Liver (tissue), 9 donors: ENCODE results near the gene CHML. TPM values are rescaled to one million over a fixed set of nuclear protein-coding genes. Genes with fewer than 3 reads are reported as not detected.

Experiments used
- DNase-seq: peaks from one replicate; pipeline ENCODE4 v3.0.0-alpha.2; 2017; ENCODE audit warnings: low spot score
- H3K27ac ChIP-seq, 2 donors: one replicate each; pipeline ENCODE4 v1.7.0; 2013; ENCODE audit warnings: inconsistent platforms in 2 of 2, low read length in 2 of 2, control low read depth in 1 of 2, low read depth in 1 of 2, mild to moderate bottlenecking in 1 of 2
- H3K27me3 ChIP-seq, 4 donors: one replicate each; pipeline versions ENCODE4 v1.6.1 to v1.7.0; 2013; ENCODE audit warnings: low read length in 3 of 4, inconsistent platforms in 1 of 4, mild to moderate bottlenecking in 1 of 4, moderate library complexity in 1 of 4; ENCODE audit not compliant: control insufficient read depth in 4 of 4, insufficient read depth in 4 of 4
- H3K36me3 ChIP-seq, 4 donors: one replicate each; pipeline versions ENCODE4 v1.6.1 to v1.7.0; 2013; ENCODE audit warnings: low read length in 3 of 4, mild to moderate bottlenecking in 3 of 4, low read depth in 1 of 4, moderate library complexity in 1 of 4; ENCODE audit not compliant: control insufficient read depth in 4 of 4, insufficient read depth in 3 of 4
- H3K4me1 ChIP-seq, 4 donors: one replicate each; pipeline versions ENCODE4 v1.6.1 to v1.7.0; 2013; ENCODE audit warnings: low read length in 3 of 4, mild to moderate bottlenecking in 3 of 4, moderate library complexity in 1 of 4; ENCODE audit not compliant: control insufficient read depth in 4 of 4, insufficient read depth in 4 of 4
- H3K4me3 ChIP-seq, 3 donors: one replicate each; pipeline versions ENCODE4 v1.6.1 to v1.7.0; 2013; ENCODE audit warnings: low read length in 3 of 3, control low read depth in 1 of 3, low read depth in 1 of 3, mild to moderate bottlenecking in 1 of 3
- H3K9ac ChIP-seq, 2 donors: one replicate each; pipeline ENCODE4 v1.7.0; 2013; ENCODE audit warnings: low read length in 2 of 2, mild to moderate bottlenecking in 2 of 2, moderate library complexity in 2 of 2, control low read depth in 1 of 2, low read depth in 1 of 2
- H3K9me3 ChIP-seq, 4 donors: one replicate each; pipeline versions ENCODE4 v1.6.1 to v1.7.0; 2013; ENCODE audit warnings: low read length in 3 of 4; ENCODE audit not compliant: control insufficient read depth in 4 of 4
- CTCF ChIP-seq: fragments of 150-350 bp; IDR thresholded peaks from 2 replicates; pipeline ENCODE4 v1.5.1; 2017; ENCODE audit warnings: improper control_type of control experiment, low read depth, low read length; ENCODE audit not compliant: missing input control
- EGR1 ChIP-seq, 2 donors: IDR thresholded peaks; 2 replicates each; pipeline ENCODE4 v1.6.1; 2016 to 2018; ENCODE audit warnings: antibody characterized with exemption in 2 of 2, low read depth in 2 of 2
- FOXA1 ChIP-seq: IDR thresholded peaks from 2 replicates; pipeline ENCODE4 v1.6.1; 2016; ENCODE audit warnings: antibody characterized with exemption
- FOXA2 ChIP-seq: IDR thresholded peaks from 2 replicates; pipeline ENCODE4 v1.6.1; 2016; ENCODE audit warnings: antibody characterized with exemption
- GABPA ChIP-seq, 2 donors: IDR thresholded peaks in 1 of 2; conservative IDR thresholded peaks in 1 of 2; 2 replicates each; pipeline ENCODE4 v1.6.1; 2016; ENCODE audit warnings: antibody characterized with exemption in 2 of 2, mild to moderate bottlenecking in 1 of 2, moderate library complexity in 1 of 2
- HNF4A ChIP-seq, 2 donors: conservative IDR thresholded peaks; 2 replicates each; pipeline ENCODE4 v1.6.1; 2016; ENCODE audit warnings: antibody characterized with exemption in 2 of 2, mild to moderate bottlenecking in 2 of 2
- HNF4G ChIP-seq: IDR thresholded peaks from 2 replicates; pipeline ENCODE4 v1.6.1; 2016; ENCODE audit warnings: antibody characterized with exemption
- JUND ChIP-seq, 2 donors: IDR thresholded peaks; 2 replicates each; pipeline ENCODE4 v1.6.1; 2016; ENCODE audit warnings: antibody characterized with exemption in 2 of 2
- NR2F2 ChIP-seq: IDR thresholded peaks from 2 replicates; pipeline ENCODE4 v1.6.1; 2016; ENCODE audit warnings: antibody characterized with exemption
- REST ChIP-seq: IDR thresholded peaks from 2 replicates; pipeline ENCODE4 v1.6.1; 2016; ENCODE audit warnings: antibody characterized with exemption, mild to moderate bottlenecking
- SP1 ChIP-seq: IDR thresholded peaks from 2 replicates; pipeline ENCODE4 v1.6.1; 2018; ENCODE audit warnings: antibody characterized with exemption, mild to moderate bottlenecking
- TAF1 ChIP-seq: conservative IDR thresholded peaks from 2 replicates; pipeline ENCODE4 v1.6.1; 2016; ENCODE audit warnings: antibody characterized with exemption, mild to moderate bottlenecking
- YY1 ChIP-seq: IDR thresholded peaks from 2 replicates; pipeline ENCODE4 v1.6.1; 2016; ENCODE audit warnings: antibody characterized with exemption, mild to moderate bottlenecking
- WGBS: extraction: QIAGEN DNeasy Blood & Tissue Kit; methylation state at CpG from one replicate; pipeline ENCODE4 v1.1.7; 2013; 5-methylcytosine and 5-hydroxymethylcytosine counted together
- polyA plus RNA-seq, 2 donors: library from polyadenylated mRNA; stranded (reverse) in 1 of 2; unstranded in 1 of 2; fragments of 200-250 nt in 1 of 2; fragments of >200 nt in 1 of 2; fragmentation: Nextera tagmentation in 1 of 2; extraction: Ambion mirVana in 1 of 2; gene quantifications; one replicate each; pipeline versions ENCODE4 v1.2.1 to v1.2.3, GENCODE V29; 2013 to 2015
- total RNA-seq, 2 donors: library from RNA; depleted of rRNA; stranded (reverse); fragments of >200 nt; gene quantifications; one replicate each; pipeline ENCODE4 v1.2.3, GENCODE V29; 2014
- TF ChIP-seq, protein P1 (sequence below): IDR thresholded peaks from 2 replicates; pipeline ENCODE4 v1.6.1; 2016; ENCODE audit warnings: antibody characterized with exemption
- TF ChIP-seq, protein P2 (sequence below): IDR thresholded peaks from 2 replicates; pipeline ENCODE4 v1.6.1; 2016; ENCODE audit warnings: antibody characterized with exemption
- donor health status: healthy.
- donor health status: healthy.
- donor health status: healthy.
- donor health status: healthy.
- donor health status: healthy.

The CHML gene
- total and polyA plus RNA-seq, 4 donors, result 0.53 to 8.1 (median 3.3) TPM

- TF ChIP-seq NR2F2 (no peak), JUND (IDR thresholded peaks at IDR 0.05) (no peak), FOXA2 (no peak)
Observed at GRCh38 chr1:241652012-241652411, 11.8 kb upstream of the CHML start, which contains the start of gene WDR64 (continued).

GRCh38 chr1:241648159-241648558, 8.0 kb upstream of the CHML start:
- H3K9ac ChIP-seq, result no peak overlapping the region
- no peak overlapping the region for H3K4me3 ChIP-seq
- TF ChIP-seq JUND (IDR thresholded peaks at IDR 0.05) (no peak), HNF4G (no peak), EGR1 (IDR thresholded peaks at IDR 0.05; ENCODE audit: low read depth in 2 of 2) (no peak), YY1 (no peak), CTCF (no peak), NR2F2 (no peak), FOXA2 (no peak), REST (no peak), FOXA1 (no peak), TAF1 (no peak), SP1 (no peak), HNF4A (conservative IDR thresholded peaks at IDR 0.05) (no peak), GABPA (IDR thresholded peaks at IDR 0.05 in 1 of 2, conservative IDR thresholded peaks at IDR 0.05 in 1 of 2) (no peak)
- TF ChIP-seq, protein P1, sequence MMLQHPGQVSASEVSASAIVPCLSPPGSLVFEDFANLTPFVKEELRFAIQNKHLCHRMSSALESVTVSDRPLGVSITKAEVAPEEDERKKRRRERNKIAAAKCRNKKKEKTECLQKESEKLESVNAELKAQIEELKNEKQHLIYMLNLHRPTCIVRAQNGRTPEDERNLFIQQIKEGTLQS, result no peak
- TF ChIP-seq, protein P2, sequence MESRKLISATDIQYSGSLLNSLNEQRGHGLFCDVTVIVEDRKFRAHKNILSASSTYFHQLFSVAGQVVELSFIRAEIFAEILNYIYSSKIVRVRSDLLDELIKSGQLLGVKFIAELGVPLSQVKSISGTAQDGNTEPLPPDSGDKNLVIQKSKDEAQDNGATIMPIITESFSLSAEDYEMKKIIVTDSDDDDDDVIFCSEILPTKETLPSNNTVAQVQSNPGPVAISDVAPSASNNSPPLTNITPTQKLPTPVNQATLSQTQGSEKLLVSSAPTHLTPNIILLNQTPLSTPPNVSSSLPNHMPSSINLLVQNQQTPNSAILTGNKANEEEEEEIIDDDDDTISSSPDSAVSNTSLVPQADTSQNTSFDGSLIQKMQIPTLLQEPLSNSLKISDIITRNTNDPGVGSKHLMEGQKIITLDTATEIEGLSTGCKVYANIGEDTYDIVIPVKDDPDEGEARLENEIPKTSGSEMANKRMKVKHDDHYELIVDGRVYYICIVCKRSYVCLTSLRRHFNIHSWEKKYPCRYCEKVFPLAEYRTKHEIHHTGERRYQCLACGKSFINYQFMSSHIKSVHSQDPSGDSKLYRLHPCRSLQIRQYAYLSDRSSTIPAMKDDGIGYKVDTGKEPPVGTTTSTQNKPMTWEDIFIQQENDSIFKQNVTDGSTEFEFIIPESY, result no peak
- no peaks in the 10 kb centered on the region for H3K36me3 ChIP-seq
- H3K4me1 ChIP-seq, result no peaks in the 10 kb centered on the region
- WGBS, result 87% methylated on average over 1 of the region's 1 CpG
- H3K27me3 ChIP-seq, result no peaks in the 10 kb centered on the region
- H3K27ac ChIP-seq, result no peak overlapping the region
- DNase-seq, result no peak
- no peaks in the 10 kb centered on the region for H3K9me3 ChIP-seq

DNA sequence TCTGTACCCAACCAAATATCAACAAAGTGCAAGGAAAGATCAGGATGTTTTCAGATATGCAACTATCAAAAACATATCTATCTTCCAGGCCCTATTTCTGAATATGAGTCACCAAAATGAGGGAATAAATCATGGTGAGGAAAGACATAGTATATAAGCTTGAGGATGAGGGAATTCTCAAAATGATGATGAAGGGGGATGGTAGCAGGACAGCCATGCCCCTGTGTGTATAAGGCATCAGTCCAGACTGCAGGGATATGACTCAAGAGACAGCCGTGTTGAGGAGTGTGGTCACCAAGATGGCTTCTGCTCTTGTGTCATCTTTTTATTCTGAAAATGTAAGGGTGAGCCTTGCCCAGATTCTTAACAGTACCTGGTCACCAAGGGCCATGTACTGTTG, 7.5 kb upstream of the CHML start:
- DNase-seq, result no peak
- no peak overlapping the region for H3K9ac ChIP-seq
- no peaks in the 10 kb centered on the region for H3K9me3 ChIP-seq
- H3K4me1 ChIP-seq, result no peaks in the 10 kb centered on the region
- no peaks in the 10 kb centered on the region for H3K36me3 ChIP-seq
- TF ChIP-seq FOXA2, result no peak
- no peak overlapping the region for H3K27ac ChIP-seq
- H3K27me3 ChIP-seq, result no peaks in the 10 kb centered on the region
- 92% methylated on average over 1 of the region's 1 CpG for WGBS
- H3K4me3 ChIP-seq, result no peak overlapping the region
